Suprapubic skin (tissue), 3 donors: ENCODE results near the gene C19orf73.
"Not testable (repeated sequence)": the region's sequence is repeated elsewhere in the genome, so short reads cannot be mapped to it uniquely, and the experiment has no call there.

Source experiments
- POLR2A ChIP-seq, 2 donors: fragments of 450-650 bp; IDR thresholded peaks; one replicate each; pipeline ENCODE4 v1.6.1; 2017; ENCODE audit warnings: antibody characterized with exemption in 2 of 2, mild to moderate bottlenecking in 2 of 2, moderate library complexity in 2 of 2
- TF ChIP-seq, protein P1 (sequence below), 2 donors: fragments of 200-600 bp in 1 of 2; fragments of 450-650 bp in 1 of 2; sonication (generic) in 1 of 2; IDR thresholded peaks; one replicate each; pipeline ENCODE4 v1.5.1; 2016 to 2019; ENCODE audit warnings: antibody characterized with exemption in 2 of 2, mild to moderate bottlenecking in 1 of 2, moderate library complexity in 1 of 2

DNA sequence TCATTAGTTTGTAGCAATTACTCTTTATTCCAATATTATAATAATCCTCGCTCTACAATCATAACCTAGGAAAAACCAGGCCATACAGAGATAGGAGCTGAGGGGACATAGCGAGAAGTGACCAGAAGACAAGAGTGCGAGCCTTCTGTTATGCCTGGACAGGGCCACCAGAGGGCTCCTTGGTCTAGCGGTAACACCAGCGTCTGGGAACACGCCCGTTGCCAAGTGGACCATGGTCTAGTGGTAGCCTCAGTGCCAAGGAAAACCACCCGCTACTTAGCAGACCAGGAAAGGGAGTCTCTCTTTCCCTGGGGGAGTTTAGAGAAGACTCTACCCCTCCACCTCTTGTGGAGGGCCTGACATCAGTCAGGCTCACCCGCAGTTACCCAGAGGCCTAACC lies 44.1 kb downstream of the C19orf73 start:
- TF ChIP-seq POLR2A (IDR thresholded peaks at IDR 0.05): not testable (repeated sequence)
- TF ChIP-seq, protein P1, sequence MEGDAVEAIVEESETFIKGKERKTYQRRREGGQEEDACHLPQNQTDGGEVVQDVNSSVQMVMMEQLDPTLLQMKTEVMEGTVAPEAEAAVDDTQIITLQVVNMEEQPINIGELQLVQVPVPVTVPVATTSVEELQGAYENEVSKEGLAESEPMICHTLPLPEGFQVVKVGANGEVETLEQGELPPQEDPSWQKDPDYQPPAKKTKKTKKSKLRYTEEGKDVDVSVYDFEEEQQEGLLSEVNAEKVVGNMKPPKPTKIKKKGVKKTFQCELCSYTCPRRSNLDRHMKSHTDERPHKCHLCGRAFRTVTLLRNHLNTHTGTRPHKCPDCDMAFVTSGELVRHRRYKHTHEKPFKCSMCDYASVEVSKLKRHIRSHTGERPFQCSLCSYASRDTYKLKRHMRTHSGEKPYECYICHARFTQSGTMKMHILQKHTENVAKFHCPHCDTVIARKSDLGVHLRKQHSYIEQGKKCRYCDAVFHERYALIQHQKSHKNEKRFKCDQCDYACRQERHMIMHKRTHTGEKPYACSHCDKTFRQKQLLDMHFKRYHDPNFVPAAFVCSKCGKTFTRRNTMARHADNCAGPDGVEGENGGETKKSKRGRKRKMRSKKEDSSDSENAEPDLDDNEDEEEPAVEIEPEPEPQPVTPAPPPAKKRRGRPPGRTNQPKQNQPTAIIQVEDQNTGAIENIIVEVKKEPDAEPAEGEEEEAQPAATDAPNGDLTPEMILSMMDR (IDR thresholded peaks at IDR 0.05): peak; percentile 53 to 66
